ENCODE results near the gene TBL1XR1.
A peak's percentile ranks its signal among the peaks of the same experiment; 100 is the strongest.

The TBL1XR1 gene

DNA sequence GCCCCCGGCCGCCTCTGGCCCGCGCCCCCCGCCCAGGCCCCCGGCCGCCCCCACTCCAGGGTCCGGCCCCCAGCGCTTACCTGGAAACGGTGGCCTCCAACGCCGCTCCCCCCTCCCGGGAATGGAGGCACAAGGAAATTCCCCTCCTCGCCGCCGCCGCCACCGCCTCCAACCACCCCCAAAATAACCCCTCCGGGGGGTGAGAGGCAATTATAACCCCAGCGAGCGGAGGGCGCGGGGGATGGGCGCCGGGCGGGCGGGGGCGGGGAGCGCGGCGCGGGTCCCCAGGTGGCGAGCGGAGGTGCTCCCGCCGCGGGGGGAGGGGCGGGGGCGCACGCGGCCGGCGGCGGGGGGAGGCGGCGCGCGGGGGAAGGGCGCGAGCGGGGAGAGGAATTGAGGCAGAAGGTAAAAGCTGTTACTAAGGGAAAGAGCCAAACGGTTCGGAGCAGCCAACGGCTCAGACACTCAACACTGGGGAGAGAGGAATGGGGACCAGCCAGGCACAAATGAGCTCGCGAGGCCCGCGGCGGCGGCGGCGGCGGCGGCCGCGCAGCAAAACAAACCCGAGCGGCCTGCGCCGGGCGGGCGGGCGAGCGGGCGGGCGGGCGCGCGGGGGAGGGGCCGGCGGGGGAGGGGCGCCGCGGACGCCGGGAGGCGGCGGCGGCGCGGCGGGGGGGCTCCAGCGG lies at the start of gene TBL1XR1:
Gene TBL1XR1, minus strand, starts transcription at position 442 of the 686 bp plus-strand sequence. CDS start 132,505 bp downstream, outside the sequence.
- DNase-seq: peak; percentile 80

DNA sequence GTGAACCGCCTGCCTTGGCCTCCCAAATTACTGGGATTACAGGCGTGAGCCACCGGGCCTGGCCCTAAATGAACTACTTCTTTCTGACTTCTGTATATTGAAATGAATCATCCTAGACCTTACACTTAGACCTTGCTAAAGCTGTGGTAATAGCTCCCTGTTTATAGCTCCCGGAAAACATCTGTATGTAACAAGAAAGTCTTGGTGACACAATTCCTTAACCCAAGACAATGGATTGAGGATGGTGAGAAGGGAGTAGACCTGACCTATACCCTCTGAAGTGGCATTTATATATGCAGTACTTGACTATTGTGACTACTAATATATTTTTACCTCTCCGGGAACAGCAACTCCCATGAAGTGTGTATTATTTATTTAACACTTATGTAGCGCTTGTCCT lies 48.0 kb upstream of the TBL1XR1 start:
- DNase-seq: no peak

DNA sequence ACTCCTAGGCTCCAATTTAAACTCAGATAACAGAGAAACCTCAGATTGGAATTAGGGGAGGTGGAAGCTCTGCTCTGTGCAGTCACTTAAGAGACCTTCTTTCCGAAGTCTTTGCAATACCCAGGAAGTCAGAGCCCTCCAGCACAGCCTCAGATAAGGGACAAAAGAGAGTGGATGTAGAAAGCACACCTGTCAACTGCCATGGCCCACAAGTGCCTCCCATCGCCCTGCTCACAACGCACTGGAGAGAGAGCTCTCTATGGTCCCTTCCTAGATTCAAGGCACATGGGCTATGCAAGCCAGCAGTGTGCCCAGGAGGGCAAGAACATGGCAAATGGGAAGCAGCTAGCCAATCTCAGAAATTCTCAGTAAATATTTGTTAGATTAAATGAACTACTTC lies 47.3 kb upstream of the TBL1XR1 start:
- DNase-seq: no peak

DNA sequence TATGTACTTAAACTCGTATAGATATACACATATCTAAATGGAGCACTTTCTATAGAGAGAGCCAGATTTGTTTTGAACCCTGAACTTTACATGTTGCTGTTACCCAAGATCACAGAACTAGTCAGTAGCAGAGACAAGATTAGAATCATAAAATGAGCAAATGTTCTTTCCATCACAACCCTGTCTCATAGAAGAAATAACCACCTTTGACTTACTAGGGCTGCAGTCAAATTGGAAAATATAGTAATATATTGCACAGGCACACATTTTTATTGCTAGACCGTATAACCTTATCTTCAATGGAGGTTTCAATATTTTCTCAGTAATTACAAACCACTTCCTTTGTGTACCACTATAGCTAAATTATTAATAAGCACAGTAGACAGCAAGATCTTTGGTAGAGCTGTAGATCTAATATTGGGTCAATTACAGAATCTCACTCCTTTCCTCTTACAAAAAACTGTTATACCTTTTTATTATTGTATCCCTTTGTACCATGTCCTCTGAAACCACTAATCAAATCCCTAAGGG lies 41.5 kb upstream of the TBL1XR1 start:
- no peak for DNase-seq

DNA sequence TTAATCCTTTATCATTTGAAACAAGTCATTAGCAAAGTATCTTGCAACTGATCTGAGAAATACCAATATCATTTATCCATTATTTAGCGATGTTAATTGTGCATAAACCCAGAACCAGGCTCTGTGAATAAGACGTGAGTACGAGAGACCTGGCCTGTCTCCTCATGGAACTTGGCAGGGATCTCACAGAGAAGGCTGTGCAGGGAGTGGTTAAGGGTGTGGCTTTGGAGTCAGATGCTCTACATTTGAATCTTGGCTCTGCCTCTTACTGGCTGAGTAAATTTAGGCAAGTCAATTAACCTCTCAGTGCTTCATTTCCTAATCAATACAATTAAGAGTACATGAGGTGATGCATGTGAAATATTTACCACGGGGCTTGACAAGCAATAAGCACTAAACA lies 39.9 kb upstream of the TBL1XR1 start:
- no peak for DNase-seq

DNA sequence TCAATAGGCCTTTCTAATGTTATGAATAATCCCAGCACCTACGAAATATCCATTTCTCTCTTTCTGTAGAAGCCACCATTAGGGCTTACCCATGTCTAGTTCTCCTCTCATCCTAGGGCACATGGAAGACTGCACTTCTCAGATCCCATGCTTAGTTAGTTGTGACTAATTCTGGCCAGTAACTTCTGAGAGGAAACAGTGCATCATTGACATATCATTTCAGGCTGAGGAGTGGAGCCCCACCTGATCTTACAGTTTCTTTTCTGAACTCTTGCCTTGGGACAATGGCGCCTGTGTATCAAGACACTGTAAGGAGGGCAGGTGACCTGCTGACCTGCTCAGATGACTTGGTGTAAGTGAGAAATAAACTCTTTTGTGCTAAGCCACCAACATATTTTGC lies 39.4 kb upstream of the TBL1XR1 start:
- no peak for DNase-seq

DNA sequence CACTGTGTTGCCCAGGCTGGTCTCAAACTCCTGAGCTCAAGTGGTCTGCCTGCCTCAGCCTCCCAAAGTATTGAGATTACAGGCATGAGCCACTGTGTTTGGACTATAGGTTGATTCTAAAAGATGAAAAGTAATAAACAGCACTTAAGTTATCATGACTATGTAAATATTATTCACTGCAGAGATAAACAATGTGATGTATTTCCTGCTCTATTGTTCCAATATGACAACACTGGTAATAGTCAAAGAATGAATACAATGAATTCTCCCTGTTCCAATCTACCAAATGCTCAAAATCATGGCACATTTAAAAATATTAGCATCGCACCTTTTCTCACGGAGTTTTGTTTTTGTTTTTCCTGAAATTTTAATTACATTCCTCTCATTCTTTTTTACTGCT lies 36.8 kb upstream of the TBL1XR1 start:
- no peak for DNase-seq

DNA sequence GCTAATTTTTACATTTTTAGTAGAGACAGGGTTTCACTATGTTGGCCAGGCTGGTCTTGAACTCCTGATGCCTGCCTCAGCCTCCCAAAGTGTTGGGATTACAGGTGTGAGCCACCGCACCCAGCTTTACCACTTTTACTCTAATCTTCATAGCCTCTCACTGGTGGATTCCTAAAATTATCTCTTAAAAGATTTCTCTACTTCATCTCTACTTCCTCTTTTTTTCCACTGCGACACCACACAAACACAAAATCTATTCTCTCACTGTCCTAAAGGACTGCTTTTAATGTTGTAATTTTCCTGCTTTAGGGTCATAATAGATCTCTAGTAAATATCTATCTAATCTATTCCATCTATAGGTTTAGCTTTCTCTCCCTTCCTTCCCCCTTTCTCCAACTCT lies 34.0 kb upstream of the TBL1XR1 start:
- DNase-seq: no peak

DNA sequence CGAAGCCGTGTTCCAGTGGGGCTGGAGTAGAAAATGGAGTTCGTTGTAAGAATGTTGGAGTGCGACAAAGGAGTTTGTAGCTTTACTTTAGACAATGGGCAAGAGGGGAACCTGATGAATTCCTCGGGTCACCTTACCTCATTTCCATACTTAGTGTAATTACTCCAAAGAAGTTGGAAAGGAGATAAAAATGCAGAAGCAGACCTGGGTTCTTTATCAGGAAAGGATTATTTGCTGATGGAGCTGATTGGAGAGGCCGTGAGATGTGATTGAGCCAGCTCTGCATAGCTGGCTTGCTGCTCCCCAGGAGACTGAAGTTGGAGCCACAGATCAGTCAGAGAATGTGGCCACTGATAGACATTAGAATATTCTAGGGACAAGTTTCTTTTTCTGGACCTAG lies 33.4 kb upstream of the TBL1XR1 start:
- no peak for DNase-seq

DNA sequence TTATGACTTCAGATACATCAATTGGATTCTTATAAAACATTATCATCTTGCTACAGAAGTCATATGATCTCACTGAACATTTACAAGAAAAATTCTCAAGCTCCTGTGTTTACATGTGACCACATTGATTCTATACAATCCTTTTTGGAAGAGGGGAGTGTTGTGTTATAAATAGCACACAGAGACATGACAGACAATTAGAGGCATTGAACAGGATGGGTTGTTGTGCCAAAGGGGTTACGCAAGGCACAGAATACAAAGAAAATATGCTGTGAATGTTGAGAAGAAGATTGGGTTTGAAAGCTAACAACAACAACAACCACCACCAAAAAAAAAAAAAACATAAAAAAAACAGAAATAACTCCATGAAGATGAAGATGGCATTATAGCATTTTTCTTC lies 32.5 kb upstream of the TBL1XR1 start:
- no peak for DNase-seq

DNA sequence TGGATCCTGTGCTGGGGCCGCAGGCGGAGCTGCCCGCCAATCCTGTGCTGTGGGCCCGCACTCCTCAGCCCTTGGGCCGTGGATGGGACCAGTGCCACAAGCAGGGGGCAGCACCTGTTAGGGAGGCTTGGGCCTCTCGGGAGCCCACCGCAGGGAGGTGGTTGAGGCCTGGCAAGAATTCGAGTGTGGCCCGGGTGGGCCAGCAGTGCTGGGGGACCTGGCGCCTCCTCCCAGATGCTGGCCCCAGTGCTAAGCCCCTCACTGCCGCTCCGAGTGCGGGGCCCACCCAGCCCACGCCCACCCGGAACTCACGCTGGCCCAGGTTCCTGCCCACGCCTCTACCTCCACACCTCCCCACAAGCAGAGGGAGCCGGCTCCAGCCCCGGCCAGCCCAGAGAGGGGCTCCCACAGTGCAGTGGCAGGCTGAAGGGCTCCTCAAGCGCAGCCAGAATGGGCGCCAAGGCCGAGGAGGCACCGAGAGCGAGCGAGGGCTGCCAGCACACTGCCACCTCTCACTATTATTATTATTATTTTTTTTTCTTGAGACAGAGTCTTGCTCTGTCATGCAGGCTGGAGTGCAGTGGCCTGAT lies 31.4 kb upstream of the TBL1XR1 start:
- no peak for DNase-seq

DNA sequence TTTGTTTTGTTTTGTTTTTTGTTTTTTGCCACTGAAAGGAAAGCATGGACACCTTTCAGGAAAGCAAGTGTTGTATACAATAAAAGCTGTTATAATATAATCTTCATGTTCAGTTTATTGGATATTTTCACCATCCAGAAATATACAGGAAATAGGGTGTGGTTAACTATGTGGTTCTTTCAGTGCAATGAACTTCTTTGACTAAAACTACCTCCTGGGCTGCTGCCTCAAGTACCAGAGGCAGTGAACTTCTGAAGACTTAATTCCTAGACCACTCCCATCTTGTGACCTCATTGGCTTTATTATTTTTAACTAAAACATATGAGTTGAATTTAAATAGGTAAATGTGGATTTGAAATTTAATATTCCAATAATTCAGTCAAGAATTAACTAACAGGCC lies 27.1 kb upstream of the TBL1XR1 start:
- DNase-seq: no peak

DNA sequence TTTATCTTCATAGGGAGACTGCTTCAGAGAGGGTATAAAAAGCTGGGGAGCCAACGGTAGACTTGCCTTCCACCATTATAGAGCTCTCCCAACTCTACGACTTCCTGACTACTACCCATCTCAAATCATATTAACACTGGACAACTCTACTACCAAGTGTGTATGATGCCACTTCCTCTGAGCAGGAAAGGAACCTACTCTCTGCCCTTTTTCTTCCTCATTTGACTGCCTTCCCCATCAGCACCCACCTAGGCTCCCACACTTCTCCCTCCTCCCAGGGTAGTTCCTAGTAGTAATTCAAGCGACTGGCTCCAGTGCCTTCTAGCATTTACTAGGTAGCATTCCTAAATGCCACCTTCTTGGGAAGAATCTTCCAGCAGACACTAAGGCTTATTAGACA lies 24.5 kb upstream of the TBL1XR1 start:
- DNase-seq: no peak

DNA sequence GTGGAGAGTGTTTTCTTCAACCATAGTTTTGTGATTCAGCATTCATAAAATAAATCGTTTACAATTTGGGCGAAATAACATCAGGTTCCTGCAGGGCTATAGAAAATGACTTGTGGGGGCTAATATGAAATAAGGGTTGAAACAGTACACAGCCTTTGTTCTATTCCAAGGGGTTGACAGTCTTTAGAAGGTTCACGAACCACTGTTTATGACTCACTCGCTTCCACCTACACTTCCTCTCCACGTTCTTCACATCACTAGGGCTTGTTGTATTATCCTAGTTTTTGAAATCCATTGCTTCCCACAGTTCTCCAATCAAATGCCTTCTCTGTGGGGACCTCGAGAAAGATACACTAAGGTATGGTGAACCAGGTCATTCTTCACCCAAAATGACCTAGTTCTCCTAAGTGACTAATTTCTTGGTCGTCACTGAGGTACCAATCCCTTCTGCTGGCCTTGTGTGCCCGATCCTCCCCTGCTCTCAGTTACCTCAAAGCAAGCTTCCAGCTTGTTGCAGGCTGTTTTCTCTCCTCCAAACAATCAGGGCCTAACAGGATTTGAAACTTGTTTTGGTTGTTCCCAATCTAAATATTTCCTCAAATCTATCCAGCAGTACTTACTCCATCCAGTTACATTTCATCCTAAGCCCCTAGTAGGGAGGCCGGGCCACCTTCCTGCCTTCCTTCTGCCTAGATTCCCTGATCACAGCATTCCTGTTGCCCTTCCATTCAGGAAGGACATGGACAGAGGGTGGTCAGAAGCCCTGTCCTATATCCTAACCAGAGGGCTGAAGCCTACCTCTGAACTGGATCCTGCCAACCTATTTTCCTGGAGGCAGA lies 23.1 kb upstream of the TBL1XR1 start:
- DNase-seq: no peak

DNA sequence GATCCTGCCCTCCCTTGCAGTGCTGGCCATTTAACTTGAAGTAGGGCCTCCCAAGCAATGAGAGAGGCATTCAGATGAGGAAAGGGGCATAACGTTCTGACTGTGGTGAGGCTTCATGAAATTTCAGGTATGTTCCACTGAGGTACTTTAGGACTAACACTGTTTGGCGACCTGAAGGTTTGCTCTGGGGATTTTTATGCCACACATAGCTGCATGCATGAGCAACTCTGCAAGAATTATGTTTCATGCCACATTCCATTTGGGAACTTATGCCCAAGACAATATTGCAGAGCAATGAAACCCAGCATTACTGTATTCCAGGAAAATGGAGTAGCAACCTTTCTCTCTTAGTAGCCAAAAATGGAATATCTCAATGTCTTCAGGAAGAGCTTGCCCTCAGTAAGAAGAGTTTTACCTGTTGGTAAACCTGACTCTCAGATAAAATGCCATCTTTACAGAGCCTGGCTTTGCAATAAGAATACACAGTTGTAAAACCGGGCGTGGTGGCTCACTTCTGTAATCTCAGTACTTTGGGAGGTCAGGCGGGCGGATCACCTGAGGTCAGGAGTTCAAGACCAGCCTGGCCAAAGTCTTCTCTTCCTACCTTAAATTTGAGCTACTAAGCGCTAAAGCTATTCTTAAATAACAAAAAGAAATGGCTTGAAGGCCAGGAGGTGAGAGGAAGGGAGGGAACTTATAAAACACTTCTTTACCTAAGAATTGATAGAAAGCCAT lies 16.7 kb upstream of the TBL1XR1 start:
- no peak for DNase-seq

DNA sequence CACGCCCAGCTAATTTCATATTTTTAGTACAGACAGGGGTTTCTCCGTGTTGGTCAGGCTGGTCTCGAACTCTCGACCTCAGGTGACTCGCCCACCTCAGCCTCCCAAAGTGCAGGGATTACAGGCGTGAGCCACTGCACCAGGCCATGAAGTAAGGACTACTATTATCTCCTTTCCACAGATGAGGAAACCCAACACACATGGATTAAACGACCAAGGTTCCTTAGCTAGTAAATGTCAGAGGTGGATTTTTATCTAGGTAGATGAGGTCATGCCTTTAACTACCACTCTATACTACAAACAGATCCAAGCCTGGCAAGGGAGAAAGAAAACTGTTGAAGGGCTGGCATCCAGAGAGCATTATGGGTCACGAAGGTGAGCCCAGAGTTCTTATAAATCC lies 15.5 kb upstream of the TBL1XR1 start:
- no peak for DNase-seq

DNA sequence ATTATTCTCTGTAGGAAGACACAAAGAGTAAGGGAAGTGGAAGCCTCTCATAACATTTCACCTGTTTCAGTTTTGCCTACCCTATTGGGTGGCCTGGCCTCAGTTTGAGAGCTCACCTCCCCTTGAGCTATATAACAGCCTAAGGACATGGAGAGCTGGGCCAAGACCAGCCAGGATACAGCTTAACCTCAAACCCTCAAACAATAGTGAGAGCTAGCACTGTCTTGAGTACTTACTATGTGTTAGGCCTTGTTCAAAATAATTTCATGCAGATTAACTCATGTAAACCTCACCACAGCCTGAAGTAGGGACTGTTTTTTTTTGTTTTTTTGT lies 15.0 kb upstream of the TBL1XR1 start:
- DNase-seq: no peak

DNA sequence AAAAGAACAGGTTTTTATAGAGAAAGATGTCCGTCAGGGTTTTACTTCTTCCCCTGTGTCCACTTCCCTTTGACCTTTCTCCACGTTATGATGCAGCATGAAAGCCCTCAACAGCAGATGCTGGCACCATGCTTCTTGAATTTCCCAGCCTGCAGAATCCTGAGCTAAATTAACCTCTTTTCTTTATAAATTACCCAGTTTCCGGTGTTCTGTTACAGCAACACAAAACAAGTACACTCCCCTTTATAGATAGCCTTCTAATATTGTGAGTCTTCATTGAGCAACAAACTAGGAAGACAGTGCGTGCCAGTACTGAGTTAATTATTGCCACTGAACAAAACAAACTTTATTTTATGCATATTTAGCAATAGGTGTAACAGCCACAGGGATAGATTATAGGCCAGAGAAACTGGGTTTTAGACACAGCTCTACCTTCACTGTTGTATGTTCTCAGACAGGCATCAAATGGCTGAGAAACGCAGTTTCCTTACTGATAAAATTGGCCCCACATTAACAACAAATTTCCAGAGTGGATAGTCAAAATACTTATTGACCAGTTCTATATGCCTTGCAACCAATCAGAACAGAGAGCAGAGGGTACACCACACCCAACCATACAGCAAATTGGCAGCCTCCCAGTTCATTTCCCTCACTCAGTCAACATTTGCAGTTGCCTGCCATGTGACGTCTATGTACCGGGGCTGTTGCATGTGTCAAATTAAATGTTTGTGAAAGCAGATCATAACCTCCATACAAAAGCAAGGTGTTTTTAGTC lies 14.4 kb upstream of the TBL1XR1 start:
- DNase-seq: no peak

DNA sequence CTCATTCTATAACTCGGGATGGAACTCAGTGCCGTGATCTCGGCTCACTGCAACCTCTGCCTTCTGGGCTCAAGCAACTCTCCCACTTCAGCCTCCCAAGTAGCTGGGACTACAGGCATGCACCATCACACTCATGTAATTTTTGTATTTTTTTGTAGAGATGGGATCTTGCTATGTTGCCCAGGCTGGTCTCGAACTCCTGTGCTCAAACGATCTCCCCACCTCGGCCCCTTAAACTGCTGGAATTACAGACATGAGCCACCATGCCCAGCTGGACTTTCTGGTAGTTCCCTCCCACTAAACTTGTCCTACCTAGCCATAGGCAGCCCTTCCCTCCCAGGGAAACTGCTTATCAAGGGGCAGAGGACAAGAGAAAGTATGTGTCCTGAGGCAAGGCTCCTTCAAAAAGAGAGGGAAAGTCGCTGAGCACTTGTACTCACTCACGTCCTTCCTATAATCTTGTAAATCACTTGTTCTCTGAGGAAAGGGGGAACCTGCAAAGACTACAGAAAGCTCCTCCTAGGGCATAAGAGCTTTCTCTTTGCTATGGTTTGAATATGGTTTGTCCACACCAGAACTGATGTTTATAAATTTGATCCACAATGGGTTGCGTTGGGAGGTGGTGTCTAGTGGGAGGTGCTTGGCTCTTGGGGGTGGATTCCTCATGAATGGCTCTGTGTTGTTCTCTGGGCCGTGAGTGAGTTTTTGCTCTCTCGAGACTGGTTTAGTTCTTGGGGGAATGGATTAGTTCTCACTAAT lies 13.6 kb upstream of the TBL1XR1 start:
- no peak for DNase-seq

DNA sequence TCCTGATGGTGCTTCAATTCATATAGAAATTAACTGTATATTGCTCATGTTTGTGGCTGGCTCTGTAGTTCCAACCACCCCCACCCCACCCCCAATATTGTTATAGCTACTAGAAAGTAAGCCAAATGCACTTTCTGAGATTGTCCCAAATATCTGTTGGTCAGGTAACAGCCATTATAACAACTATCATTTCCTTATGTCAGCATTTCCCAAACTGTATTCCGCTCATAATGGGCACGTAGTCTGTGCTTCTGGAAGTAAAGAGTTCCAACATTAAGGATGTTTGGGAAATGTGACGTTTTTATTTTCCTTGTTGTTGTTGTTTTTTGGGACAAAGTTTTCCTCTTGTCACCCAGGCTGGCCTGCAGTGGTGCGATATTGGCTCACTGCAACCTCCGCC lies 12.2 kb upstream of the TBL1XR1 start:
- no peak for DNase-seq

DNA sequence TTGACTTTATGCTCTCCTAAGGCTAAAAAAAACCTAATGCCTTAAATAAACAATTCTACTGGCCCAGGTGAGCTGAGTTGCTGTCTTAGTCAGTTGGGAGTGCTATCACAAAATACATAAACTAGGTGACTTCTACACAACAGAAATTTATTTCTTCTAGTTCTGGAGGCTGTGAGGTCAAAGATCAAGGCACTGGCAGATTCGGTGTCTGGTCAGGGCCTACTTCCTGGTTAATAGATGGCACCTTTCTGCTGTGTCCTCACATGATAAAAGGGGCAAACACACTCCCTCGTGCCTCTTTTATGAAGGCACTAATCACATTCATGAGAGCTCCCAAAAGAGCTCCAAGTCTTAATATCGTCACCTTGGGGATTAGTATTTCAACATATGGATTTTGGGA lies 11.5 kb upstream of the TBL1XR1 start:
- no peak for DNase-seq

DNA sequence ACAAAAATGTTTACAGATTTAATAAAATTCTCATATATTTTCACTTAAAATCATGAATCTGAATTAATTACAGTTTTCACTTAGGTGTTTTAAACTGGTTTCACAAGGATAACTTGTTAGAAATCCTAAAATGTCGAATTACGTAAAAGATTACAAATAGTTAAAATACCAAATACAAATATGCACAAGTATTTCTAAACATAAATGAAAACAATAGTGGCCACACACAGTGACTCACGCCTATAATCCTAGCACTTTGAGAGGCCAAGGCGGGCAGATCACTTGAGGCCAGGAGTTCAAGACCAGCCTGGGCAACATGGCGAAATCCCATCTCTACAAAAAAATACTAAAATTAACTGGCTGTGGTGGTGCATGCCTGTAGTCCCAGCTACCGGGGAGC lies 10.9 kb upstream of the TBL1XR1 start:
- DNase-seq: no peak

Data from GOT3 (cell line).